Aorta (tissue), 5 donors: ENCODE data around the gene ALDH9A1. TPM values are rescaled to one million over a fixed set of nuclear protein-coding genes. Genes with fewer than 3 reads are reported as not detected.
"Not testable (repeated sequence)": the region's sequence is repeated elsewhere in the genome, so short reads cannot be mapped to it uniquely, and the experiment has no call there.

Source experiments
- ATAC-seq: fragments of 200-7000 bp; cut with Tn5 transposase; one replicate; pipeline ENCODE4 v1.9.1; 2022; ENCODE audit warnings: moderate library complexity; ENCODE audit not compliant: low FRiP score
- DNase-seq, 2 donors: peaks; one replicate each; pipeline ENCODE4 v3.0.0-alpha.2; 2020
- H3K27ac ChIP-seq, 2 donors: one replicate each; pipeline ENCODE4 v1.5.1; 2013; ENCODE audit warnings: low read length in 2 of 2, mild to moderate bottlenecking in 2 of 2, moderate library complexity in 2 of 2, control low read depth in 1 of 2, inconsistent platforms in 1 of 2, low read depth in 1 of 2
- H3K27me3 ChIP-seq, 2 donors: one replicate each; pipeline ENCODE4 v1.6.1; 2013; ENCODE audit warnings: control low read depth in 1 of 2, low read length in 1 of 2, mild to moderate bottlenecking in 1 of 2, moderate library complexity in 1 of 2; ENCODE audit not compliant: insufficient read depth in 2 of 2, control insufficient read depth in 1 of 2
- H3K36me3 ChIP-seq, 2 donors: one replicate each; pipeline ENCODE4 v1.6.1; 2013; ENCODE audit warnings: control low read depth in 1 of 2, low read length in 1 of 2, mild to moderate bottlenecking in 1 of 2; ENCODE audit not compliant: insufficient read depth in 2 of 2, control insufficient read depth in 1 of 2
- H3K4me1 ChIP-seq, 2 donors: one replicate each; pipeline ENCODE4 v1.6.1; 2013; ENCODE audit warnings: low read length in 2 of 2, control low read depth in 1 of 2, mild to moderate bottlenecking in 1 of 2, moderate library complexity in 1 of 2; ENCODE audit not compliant: insufficient read depth in 2 of 2, control insufficient read depth in 1 of 2
- H3K4me3 ChIP-seq, 2 donors: one replicate each; pipeline ENCODE4 v1.5.1; 2013; ENCODE audit warnings: low read length in 2 of 2, control low read depth in 1 of 2, mild to moderate bottlenecking in 1 of 2
- H3K9me3 ChIP-seq: one replicate; pipeline ENCODE4 v1.6.1; 2013; ENCODE audit warnings: mild to moderate bottlenecking, low read length; ENCODE audit not compliant: control insufficient read depth
- WGBS, 2 donors: extraction: QIAGEN DNeasy Blood & Tissue Kit; methylation state at CpG; one replicate each; pipeline ENCODE4 v1.1.7; 2013; 5-methylcytosine and 5-hydroxymethylcytosine counted together
- intact Hi-C, 2 donors: fragments of 100-400 bp; cut with DNase I; formaldehyde crosslinking; loops; one replicate each; pipeline versions ENCODE4 v1.14.2 to v1.15.0; 2022
- polyA plus RNA-seq, 2 donors: library from polyadenylated mRNA; stranded (reverse); fragments of 200-250 nt; gene quantifications; one replicate each; pipeline ENCODE4 v1.2.3, GENCODE V29; 2013
- total RNA-seq, 2 donors: library from RNA; stranded (reverse); fragmentation: NEBNext Ultra II Directional; extraction: Animal tissue kit (Norgen Biotek cat#: 25700); gene quantifications; one replicate each; pipeline ENCODE4 v1.2.1, GENCODE V29; 2021
- donor health status: healthy with polysubstance abuse.
- donor health status: Bipolar disorder and iron deficiency.
- donor health status: DM: no; HTN: no; CAD: no.
- donor health status: DM: no; HTN: no; CAD: no.
- donor health status: DM: yes; HTN: yes; CAD: no.

ALDH9A1 gene
- total and polyA plus RNA-seq, 4 donors, result 27.4 to 54.3 (median 32.5) TPM

GRCh38 chr1:165645654-165646366 is 52.6 kb downstream of the ALDH9A1 start:
- Histone ChIP-seq H3K36me3 (no peaks in the 10 kb centered on the region), H3K9me3 (no peaks in the 10 kb centered on the region), H3K27me3 (no peaks in the 10 kb centered on the region), H3K4me1 (peaks cover 0 to 2% of the 10 kb centered on the region in 2 donors), H3K4me3 (no peak overlapping the region), H3K27ac (no peak overlapping the region)
- WGBS, 2 donors, result 85 to 86% methylated on average over 8 of the region's 8 CpGs
- intact Hi-C loops, result no loop called here
- ATAC-seq, result no peak
- DNase-seq, result no peak

- Histone ChIP-seq H3K27ac (no peak overlapping the region), H3K27me3 (no peaks in the 10 kb centered on the region), H3K9me3 (no peaks in the 10 kb centered on the region), H3K36me3 (no peaks in the 10 kb centered on the region), H3K4me1 (peaks cover 0 to 5% of the 10 kb centered on the region in 2 donors), H3K4me3 (no peak overlapping the region)
- WGBS, 2 donors, result 56 to 61% methylated on average over 2 of the region's 2 CpGs
- no peak for DNase-seq
- intact Hi-C loops, result no loop called here
- ATAC-seq, result no peak
These were observed 54.2 kb downstream of the ALDH9A1 start for GRCh38 chr1:165644064-165644735.

- Histone ChIP-seq H3K9me3 (no peaks in the 10 kb centered on the region), H3K4me3 (no peak overlapping the region), H3K4me1 (peaks cover 4 to 12% of the 10 kb centered on the region in 2 donors), H3K36me3 (no peaks in the 10 kb centered on the region), H3K27me3 (no peaks in the 10 kb centered on the region), H3K27ac (no peak overlapping the region)
- ATAC-seq (no peak), DNase-seq (no peak)
- WGBS, 2 donors, result 59 to 75% methylated on average over 2 of the region's 2 CpGs
- intact Hi-C loops, result no loop called here
These were observed 57.0 kb downstream of the ALDH9A1 start for GRCh38 chr1:165641231-165641987.

GRCh38 chr1:165639821-165640623 is 58.3 kb downstream of the ALDH9A1 start:
- intact Hi-C loops, result loop anchor here in 1 of 2 donors (10.0 kb wide), 1 partner anchor 125 kb away; the partner anchor contains the start of gene TMCO1
- H3K36me3 ChIP-seq, result no peaks in the 10 kb centered on the region
- no peak overlapping the region for H3K27ac ChIP-seq
- no peaks in the 10 kb centered on the region for H3K27me3 ChIP-seq
- no peak for ATAC-seq
- WGBS, 2 donors, result 96 to 97% methylated on average over 1 of the region's 1 CpG
- no peaks in the 10 kb centered on the region for H3K9me3 ChIP-seq
- DNase-seq, result no peak
- H3K4me3 ChIP-seq, result no peak overlapping the region
- peaks cover 4 to 12% of the 10 kb centered on the region in 2 donors for H3K4me1 ChIP-seq

- peaks cover 4 to 12% of the 10 kb centered on the region in 2 donors for H3K4me1 ChIP-seq
- ATAC-seq, H3K4me3 ChIP-seq, DNase-seq, H3K27me3 ChIP-seq, H3K9me3 ChIP-seq, H3K36me3 ChIP-seq: not testable (repeated sequence)
- 87 to 88% methylated on average over 7 of the region's 7 CpGs for WGBS, 2 donors
- peak overlapping the region in 1 of 2 donors; percentile 57 for H3K27ac ChIP-seq
- intact Hi-C loops, result loop anchor here in 1 of 2 donors (10.0 kb wide), 1 partner anchor 127 kb away; the partner anchor contains the start of gene TMCO1
These were observed 60.2 kb downstream of the ALDH9A1 start for GRCh38 chr1:165638211-165638610.

GRCh38 chr1:165637427-165637826 is 60.9 kb downstream of the ALDH9A1 start:
- peak overlapping the region; percentile 54 to 57 for H3K27ac ChIP-seq
- H3K36me3 ChIP-seq, result no peaks in the 10 kb centered on the region
- ATAC-seq, result peak; percentile 35
- H3K4me1 ChIP-seq, result peaks cover 4 to 12% of the 10 kb centered on the region in 2 donors
- no peak overlapping the region for H3K4me3 ChIP-seq
- intact Hi-C loops, result loop anchor here in 1 of 2 donors (10.0 kb wide), 1 partner anchor 127 kb away; the partner anchor contains the start of gene TMCO1
- 7 to 11% methylated on average over 1 of the region's 1 CpG for WGBS, 2 donors
- no peaks in the 10 kb centered on the region for H3K9me3 ChIP-seq
- no peak for DNase-seq
- no peaks in the 10 kb centered on the region for H3K27me3 ChIP-seq

GRCh38 chr1:165635823-165636222 is 62.5 kb downstream of the ALDH9A1 start:
- H3K9me3 ChIP-seq, result no peaks in the 10 kb centered on the region
- H3K4me1 ChIP-seq, result peaks cover 4 to 12% of the 10 kb centered on the region in 2 donors
- DNase-seq (no peak), ATAC-seq (no peak)
- intact Hi-C loops, result loop anchor here in 1 of 2 donors (10.0 kb wide), 1 partner anchor 129 kb away; the partner anchor contains the start of gene TMCO1
- H3K4me3 ChIP-seq, result no peak overlapping the region
- no peaks in the 10 kb centered on the region for H3K36me3 ChIP-seq
- 49 to 77% methylated on average over 2 of the region's 2 CpGs for WGBS, 2 donors
- H3K27me3 ChIP-seq, result no peaks in the 10 kb centered on the region
- H3K27ac ChIP-seq, result no peak overlapping the region

- ATAC-seq, result no peak
- H3K27ac ChIP-seq, result no peak overlapping the region
- no peaks in the 10 kb centered on the region for H3K36me3 ChIP-seq
- intact Hi-C loops, result loop anchor here in 1 of 2 donors (10.0 kb wide), 1 partner anchor 129 kb away; the partner anchor contains the start of gene TMCO1
- no peaks in the 10 kb centered on the region for H3K27me3 ChIP-seq
- no peak overlapping the region for H3K4me3 ChIP-seq
- H3K4me1 ChIP-seq, result peaks cover 4 to 12% of the 10 kb centered on the region in 2 donors
- no peak for DNase-seq
- 39 to 41% methylated on average over 2 of the region's 2 CpGs for WGBS, 2 donors
- no peaks in the 10 kb centered on the region for H3K9me3 ChIP-seq
These were observed 63.0 kb downstream of the ALDH9A1 start for GRCh38 chr1:165635329-165635728.
